ENCODE data around the gene RAI1. TPM values are rescaled to one million over a fixed set of nuclear protein-coding genes. Genes with fewer than 3 reads are reported as not detected.

Gene RAI1
- total RNA-seq, 8 experiments from 2014 or later = 5.4 to 32.0 (median 20.4) TPM

- 20 to 100% (median 62%) methylated on average over 1 to 4 of the region's 14 CpGs; no CpG with 5 or more reads in 4 of the 10 experiments for WGBS, 10 experiments
- peak overlapping the region; percentile 47 to 62 for H3K27ac ChIP-seq
- no peak overlapping the region for H3K4me3 ChIP-seq
- H3K4me1 ChIP-seq (replicated peaks in 1 of 2) = peaks cover 42 to 47% of the 10 kb centered on the region in 2 donors
- in situ Hi-C loops (cut with MboI; ENCODE audit: low pct_unique_long_range_greater_than_20kb in 2 of 9, low sequenced_read_pairs in 9 of 9, unreplicated experiment in 9 of 9) = no loop called here
- ATAC-seq (replicated peaks in 6 of 8) = peak in 4 of 8 experiments; percentile 7 to 15 (median 12)
Observed at GRCh38 chr17:17824783-17825614, 143.7 kb downstream of the RAI1 start.

- Histone ChIP-seq H3K4me1 (replicated peaks in 1 of 2) (peaks cover 39 to 46% of the 10 kb centered on the region in 2 donors), H3K27ac (no peak overlapping the region), H3K4me3 (no peak overlapping the region)
- ATAC-seq (replicated peaks in 6 of 8) = no peak
- WGBS, 10 experiments = 60 to 100% methylated on average over 2 of the region's 2 CpGs; no CpG with 5 or more reads in 8 of the 10 experiments
- in situ Hi-C loops (cut with MboI; ENCODE audit: low pct_unique_long_range_greater_than_20kb in 2 of 9, low sequenced_read_pairs in 9 of 9, unreplicated experiment in 9 of 9) = no loop called here
Observed at GRCh38 chr17:17826342-17826713, 145.1 kb downstream of the RAI1 start.

GRCh38 chr17:17826942-17827785, 145.9 kb downstream of the RAI1 start:
- in situ Hi-C loops (cut with MboI; ENCODE audit: low pct_unique_long_range_greater_than_20kb in 2 of 9, low sequenced_read_pairs in 9 of 9, unreplicated experiment in 9 of 9) = no loop called here
- Histone ChIP-seq H3K27ac (no peak overlapping the region), H3K4me3 (no peak overlapping the region), H3K4me1 (replicated peaks in 1 of 2) (peaks cover 30 to 43% of the 10 kb centered on the region in 2 donors)
- no peak for ATAC-seq (replicated peaks in 6 of 8)
- 80 to 100% (median 96%) methylated on average over 1 to 11 of the region's 16 CpGs; no CpG with 5 or more reads in 3 of the 10 experiments for WGBS, 10 experiments

GRCh38 chr17:17827826-17828621, 146.8 kb downstream of the RAI1 start:
- in situ Hi-C loops (cut with MboI; ENCODE audit: low pct_unique_long_range_greater_than_20kb in 2 of 9, low sequenced_read_pairs in 9 of 9, unreplicated experiment in 9 of 9) = no loop called here
- Histone ChIP-seq H3K4me1 (replicated peaks in 1 of 2) (peaks cover 22 to 35% of the 10 kb centered on the region in 2 donors), H3K4me3 (no peak overlapping the region), H3K27ac (no peak overlapping the region)
- ATAC-seq (replicated peaks in 6 of 8) = no peak
- 56 to 100% (median 85%) methylated on average over 1 to 6 of the region's 13 CpGs; no CpG with 5 or more reads in 2 of the 10 experiments for WGBS, 10 experiments

- in situ Hi-C loops (cut with MboI; ENCODE audit: low pct_unique_long_range_greater_than_20kb in 2 of 9, low sequenced_read_pairs in 9 of 9, unreplicated experiment in 9 of 9) = no loop called here
Observed at GRCh38 chr17:17830269-17830567, 149.0 kb downstream of the RAI1 start.

GRCh38 chr17:17830740-17831207, 149.5 kb downstream of the RAI1 start:
- in situ Hi-C loops (cut with MboI; ENCODE audit: low pct_unique_long_range_greater_than_20kb in 2 of 9, low sequenced_read_pairs in 9 of 9, unreplicated experiment in 9 of 9) = no loop called here
- WGBS, 10 experiments = no CpG with 5 or more reads among the region's 6 CpGs
- ATAC-seq (replicated peaks in 6 of 8) = peak in 1 of 8 experiments; percentile 3
- Histone ChIP-seq H3K27ac (no peak overlapping the region), H3K4me1 (replicated peaks in 1 of 2) (peaks cover 6 to 17% of the 10 kb centered on the region in 2 donors), H3K4me3 (no peak overlapping the region)

More at GRCh38 chr17:17830269-17830567, 149.0 kb downstream of the RAI1 start:
- Histone ChIP-seq H3K4me1 (replicated peaks in 1 of 2) (peaks cover 3 to 17% of the 10 kb centered on the region in 2 donors), H3K27ac (no peak overlapping the region), H3K4me3 (no peak overlapping the region)
- WGBS, 10 experiments = 80 to 100% (median 92%) methylated on average over 1 to 2 of the region's 2 CpGs; no CpG with 5 or more reads in 2 of the 10 experiments
- no peak for ATAC-seq (replicated peaks in 6 of 8)

GRCh38 chr17:17831208-17832031, 150.2 kb downstream of the RAI1 start:
- Histone ChIP-seq H3K4me1 (replicated peaks in 1 of 2) (peaks cover 8 to 17% of the 10 kb centered on the region in 2 donors), H3K4me3 (no peak overlapping the region), H3K27ac (peak overlapping the region in 1 of 2 donors; percentile 12)
- peak in 1 of 8 experiments; percentile 5 for ATAC-seq (replicated peaks in 6 of 8)
- in situ Hi-C loops (cut with MboI; ENCODE audit: low pct_unique_long_range_greater_than_20kb in 2 of 9, low sequenced_read_pairs in 9 of 9, unreplicated experiment in 9 of 9) = no loop called here
- 55 to 100% (median 86%) methylated on average over 2 to 4 of the region's 12 CpGs; no CpG with 5 or more reads in 4 of the 10 experiments for WGBS, 10 experiments

- ATAC-seq (replicated peaks in 6 of 8) = no peak
- WGBS, 10 experiments = 73 to 100% (median 95%) methylated on average over 1 to 2 of the region's 2 CpGs; no CpG with 5 or more reads in 6 of the 10 experiments
- Histone ChIP-seq H3K4me1 (replicated peaks in 1 of 2) (peaks cover 9 to 17% of the 10 kb centered on the region in 2 donors), H3K27ac (no peak overlapping the region), H3K4me3 (no peak overlapping the region)
- in situ Hi-C loops (cut with MboI; ENCODE audit: low pct_unique_long_range_greater_than_20kb in 2 of 9, low sequenced_read_pairs in 9 of 9, unreplicated experiment in 9 of 9) = no loop called here
Observed at GRCh38 chr17:17832032-17832363, 150.7 kb downstream of the RAI1 start.

GRCh38 chr17:17833658-17834357, 152.6 kb downstream of the RAI1 start:
- no peak for ATAC-seq (replicated peaks in 6 of 8)
- Histone ChIP-seq H3K4me1 (replicated peaks in 1 of 2) (peaks cover 23 to 33% of the 10 kb centered on the region in 2 donors), H3K4me3 (no peak overlapping the region), H3K27ac (no peak overlapping the region)
- 47 to 100% (median 93%) methylated on average over 1 to 8 of the region's 8 CpGs; no CpG with 5 or more reads in 1 of the 10 experiments for WGBS, 10 experiments
- in situ Hi-C loops (cut with MboI; ENCODE audit: low pct_unique_long_range_greater_than_20kb in 2 of 9, low sequenced_read_pairs in 9 of 9, unreplicated experiment in 9 of 9) = no loop called here

- no peak overlapping the region for H3K4me3 ChIP-seq
- 20 to 100% (median 84%) methylated on average over 1 to 4 of the region's 4 CpGs; no CpG with 5 or more reads in 4 of the 10 experiments for WGBS, 10 experiments
- in situ Hi-C loops (cut with MboI; ENCODE audit: low pct_unique_long_range_greater_than_20kb in 2 of 9, low sequenced_read_pairs in 9 of 9, unreplicated experiment in 9 of 9) = no loop called here
- no peak overlapping the region for H3K27ac ChIP-seq
- H3K4me1 ChIP-seq (replicated peaks in 1 of 2) = peaks cover 31 to 43% of the 10 kb centered on the region in 2 donors
- ATAC-seq (replicated peaks in 6 of 8) = no peak
Observed at GRCh38 chr17:17834974-17835373, 153.7 kb downstream of the RAI1 start.

GRCh38 chr17:17835415-17836249, 154.4 kb downstream of the RAI1 start:
- peak overlapping the region; percentile 50 to 72 (median 52) for H3K4me3 ChIP-seq
- 0 to 71% (median 27%) methylated on average over 1 to 16 of the region's 25 CpGs; no CpG with 5 or more reads in 2 of the 10 experiments for WGBS, 10 experiments
- in situ Hi-C loops (cut with MboI; ENCODE audit: low pct_unique_long_range_greater_than_20kb in 2 of 9, low sequenced_read_pairs in 9 of 9, unreplicated experiment in 9 of 9) = no loop called here
- ATAC-seq (replicated peaks in 6 of 8) = peak in 7 of 8 experiments; percentile 0 to 5 (median 1)
- H3K4me1 ChIP-seq (replicated peaks in 1 of 2) = peaks cover 38 to 47% of the 10 kb centered on the region in 2 donors
- H3K27ac ChIP-seq = peak overlapping the region; percentile 11 to 48

Data from motor neuron (in vitro differentiated cells).